HepG2 (cell line): Measurements from ENCODE around the gene SRSF8. TPM values are rescaled to one million over a fixed set of nuclear protein-coding genes. Genes with fewer than 3 reads are reported as not detected.
"Not testable (repeated sequence)": the region's sequence is repeated elsewhere in the genome, so short reads cannot be mapped to it uniquely, and the experiment has no call there.

Experiments
- ATAC-seq: fragments of 200-7000 bp; cut with Tn5 transposase; 3 replicates; pipeline ENCODE4 v1.9.1; 2020; ENCODE audit warnings: mild to moderate bottlenecking, moderate library complexity
- BruUV-seq: library from RNA; stranded (reverse); fragments of 400-500 nt; replicated peaks from 2 replicates; lab custom pipeline; 2021; lab: Mats Ljungman, UMichigan
- CTCF ChIA-PET: fragments of 300-600 bp; formaldehyde crosslinking; extraction: SDS; loops from one replicate; lab custom pipeline; 2021; ENCODE audit warnings: low total read pairs, inconsistent platforms, low intra/inter-chr PET ratio; lab: Yijun Ruan, JAX
- POLR2A ChIA-PET: fragments of 350-600 bp; sonication (Branson Sonifier 250); formaldehyde crosslinking; loops from one replicate; lab custom pipeline; 2020; ENCODE audit warnings: antibody characterized with exemption, inconsistent platforms; lab: Yijun Ruan, JAX
- DNase-seq: peaks from one replicate; pipeline ENCODE4 v3.0.0-alpha.2; 2015; ENCODE audit warnings: low spot score
- FAIRE-seq: peaks from 3 replicates; lab custom pipeline; 2011; peaks lifted over from hg19 to GRCh38; lab: Jason Lieb, UNC
- H2AFZ ChIP-seq: one replicate; pipeline ENCODE4 v1.6.1; 2011; ENCODE audit warnings: low read length, inconsistent platforms
- H3K27ac ChIP-seq: fragments of 300-600 bp; 3 replicates; pipeline ENCODE4 v1.8.0; 2011; ENCODE audit warnings: mixed run types, mild to moderate bottlenecking, mixed read lengths, low read length, inconsistent platforms; ENCODE audit not compliant: insufficient read depth; ENCODE audit errors: extremely low read length
- H3K27me3 ChIP-seq, 2 experiments: fragments of 200-600 bp in 1 of 2; 2 replicates in 1 of 2; 3 replicates in 1 of 2; pipeline versions ENCODE4 v1.6.0 to v1.8.0; 2011; ENCODE audit warnings: low read length in 2 of 2, mild to moderate bottlenecking in 2 of 2, moderate library complexity in 2 of 2, inconsistent platforms in 1 of 2; ENCODE audit not compliant: insufficient read depth in 2 of 2, control insufficient read depth in 1 of 2
- H3K36me3 ChIP-seq, 2 experiments: fragments of 200-600 bp in 1 of 2; replicated peaks in 1 of 2; 2 replicates in 1 of 2; 3 replicates in 1 of 2; pipeline versions ENCODE4 v1.5.1 to v1.8.0; 2011; ENCODE audit warnings: low read length in 2 of 2, inconsistent platforms in 1 of 2; ENCODE audit not compliant: insufficient read depth in 2 of 2, control insufficient read depth in 1 of 2
- H3K4me1 ChIP-seq: 2 replicates; pipeline ENCODE4 v1.5.1; 2012; ENCODE audit warnings: low read length, inconsistent platforms; ENCODE audit not compliant: insufficient read depth
- H3K4me2 ChIP-seq: 2 replicates; pipeline ENCODE4 v1.6.0; 2011; ENCODE audit warnings: low read depth, low read length, inconsistent platforms
- H3K4me3 ChIP-seq, 3 experiments: fragments of 200-600 bp in 1 of 3; sonication (generic), shearing (Covaris generic) in 1 of 3; replicated peaks in 1 of 3; 2 replicates each; pipeline ENCODE4 v1.5.1; 2011 to 2016; ENCODE audit warnings: low read length in 3 of 3, inconsistent platforms in 2 of 3, low read depth in 2 of 3, mild to moderate bottlenecking in 2 of 3, control low read depth in 1 of 3, mixed read lengths in 1 of 3; ENCODE audit not compliant: insufficient read depth in 1 of 3
- H3K79me2 ChIP-seq: one replicate; pipeline ENCODE4 v1.6.1; 2011; ENCODE audit warnings: low read length, inconsistent platforms; ENCODE audit not compliant: insufficient read depth
- H3K9ac ChIP-seq: 2 replicates; pipeline ENCODE4 v1.6.0; 2011; ENCODE audit warnings: mild to moderate bottlenecking, low read depth, low read length, inconsistent platforms; ENCODE audit not compliant: insufficient read depth
- H3K9me3 ChIP-seq: 2 replicates; pipeline ENCODE4 v1.5.1; 2012; ENCODE audit warnings: mild to moderate bottlenecking, low read length
- H4K20me1 ChIP-seq: 2 replicates; pipeline ENCODE4 v1.6.0; 2011; ENCODE audit warnings: inconsistent platforms, mild to moderate bottlenecking, low read length, moderate library complexity; ENCODE audit not compliant: insufficient read depth
- ZNF350 ChIP-seq: sonication (generic); formaldehyde crosslinking; IDR thresholded peaks from 2 replicates; pipeline ENCODE4 v1.4.0; 2020; ENCODE audit warnings: mild to moderate bottlenecking, low read depth, missing genetic modification reagents, borderline replicate concordance
- ZNF382 ChIP-seq: sonication (generic); formaldehyde crosslinking; IDR thresholded peaks from 2 replicates; pipeline ENCODE4 v1.5.0; 2020; ENCODE audit warnings: missing genetic modification reagents, mild to moderate bottlenecking, borderline replicate concordance
- ZNF75D ChIP-seq: sonication (generic); formaldehyde crosslinking; IDR thresholded peaks from 2 replicates; pipeline ENCODE4 v1.8.1; 2023; ENCODE audit warnings: missing genetic modification reagents, mild to moderate bottlenecking, borderline replicate concordance
- WGBS: methylation state at CpG from one replicate; pipeline ENCODE4 v1.1.6; 2017; ENCODE audit warnings: low lambda C conversion rate; 5-methylcytosine and 5-hydroxymethylcytosine counted together
- in situ Hi-C: cut with HindIII; loops from 2 replicates; pipeline ENCODE4 v1.10.0; 2017; ENCODE audit warnings: low pct_unique_long_range_greater_than_20kb; ENCODE audit not compliant: extremely low pct_ligation_motif_present
- intact Hi-C: fragments of 100-400 bp; cut with micrococcal nuclease; formaldehyde crosslinking; loops from one replicate; pipeline ENCODE4 v1.10.0; 2022; ENCODE audit not compliant: unreplicated experiment
- polyA plus RNA-seq, 8 experiments: library from polyadenylated mRNA; depleted of rRNA in 3 of 8; stranded (reverse) in 7 of 8; unstranded in 1 of 8; fragments of >200 nt; fragmentation: Illumina TruSeq in 4 of 8; extraction: Trizol in 4 of 8; gene quantifications; 2 replicates each; pipeline versions ENCODE4 v1.2.1 to v1.2.3, GENCODE V29; 2011 to 2016; ENCODE audit warnings: low read depth in 4 of 8, missing spikeins in 1 of 8, mixed read lengths in 1 of 8; ENCODE audit not compliant: insufficient read depth in 1 of 8
- total RNA-seq, 5 experiments: library from RNA; depleted of rRNA; stranded (reverse); fragments of >200 nt; fragmentation: Illumina TruSeq; extraction: Trizol; gene quantifications; 2 replicates each; pipeline ENCODE4 v1.2.3, GENCODE V29; 2016; ENCODE audit warnings: low read depth in 1 of 5
- TF ChIP-seq, protein P1 (sequence below): sonication (generic); formaldehyde crosslinking; IDR thresholded peaks from 2 replicates; pipeline ENCODE4 v1.8.0; 2022; ENCODE audit warnings: missing genetic modification reagents, mild to moderate bottlenecking, inconsistent platforms, borderline replicate concordance
- TF ChIP-seq, protein P2 (sequence below): sonication (generic); formaldehyde crosslinking; IDR thresholded peaks from 2 replicates; pipeline ENCODE4 v1.5.0; 2020; ENCODE audit warnings: missing genetic modification reagents, mild to moderate bottlenecking, borderline replicate concordance

The SRSF8 gene
- total and polyA plus RNA-seq, 2 of the 13 experiments (the other 11 are each of a cell fraction or from before 2014, with no cell fraction given), result 21.8 to 25.8 TPM

DNA sequence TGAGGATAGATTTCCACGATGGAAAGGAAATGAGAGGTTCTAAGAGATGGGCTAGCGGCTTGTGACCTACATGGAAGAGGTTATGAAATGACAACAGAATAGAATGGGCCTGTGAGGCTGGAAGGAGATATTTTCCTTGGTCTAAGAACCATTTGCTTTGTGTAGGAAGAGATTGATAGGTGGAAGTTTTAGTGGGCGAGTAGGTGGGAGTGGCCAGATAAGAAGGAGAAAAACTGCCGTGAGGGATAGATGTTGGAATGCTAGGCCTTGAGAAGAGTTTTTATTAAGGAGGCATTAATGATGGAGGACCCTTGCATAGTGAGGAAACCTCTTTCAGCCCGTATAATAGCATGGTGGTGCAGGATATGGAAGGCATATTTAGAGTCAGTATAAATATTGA is 45.3 kb upstream of the SRSF8 start:
- FAIRE-seq, H3K27me3 ChIP-seq, H2AFZ ChIP-seq, BruUV-seq, H3K9me3 ChIP-seq, H3K4me2 ChIP-seq, in situ Hi-C loops, ATAC-seq, H3K9ac ChIP-seq, H3K4me1 ChIP-seq, intact Hi-C loops, H3K36me3 ChIP-seq, CTCF ChIA-PET, DNase-seq, POLR2A ChIA-PET, H4K20me1 ChIP-seq, H3K4me3 ChIP-seq, H3K79me2 ChIP-seq, H3K27ac ChIP-seq: not testable (repeated sequence)
- 10% methylated on average over 5 of the region's 5 CpGs for WGBS

DNA sequence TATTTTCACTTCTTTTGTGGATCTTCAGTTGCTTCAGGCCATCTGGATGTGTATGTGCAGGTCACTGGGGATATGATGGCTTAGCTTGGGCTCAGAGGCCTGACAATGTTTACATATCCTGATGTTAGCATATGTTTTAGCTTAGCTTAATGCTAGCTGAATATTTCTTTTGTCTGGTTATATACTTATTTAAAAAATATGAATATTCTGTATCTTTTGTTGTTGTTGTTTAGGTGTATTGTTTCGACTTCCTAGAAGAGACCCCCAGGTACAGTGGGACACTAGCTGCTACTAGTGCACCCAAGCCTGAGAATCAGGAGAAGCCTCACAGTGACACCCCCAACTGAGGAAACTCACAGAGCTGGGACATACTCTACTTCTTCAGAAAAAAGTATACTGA is 41.8 kb upstream of the SRSF8 start, which contains the start of gene KDM4E:
Gene KDM4E (plus strand): TSS at position 301 of the 400 bp plus-strand sequence. CDS start 300 bp downstream, outside the sequence.
- no peak for TF ChIP-seq ZNF382 (CRISPR knock-in tag)
- TF ChIP-seq, protein P1, sequence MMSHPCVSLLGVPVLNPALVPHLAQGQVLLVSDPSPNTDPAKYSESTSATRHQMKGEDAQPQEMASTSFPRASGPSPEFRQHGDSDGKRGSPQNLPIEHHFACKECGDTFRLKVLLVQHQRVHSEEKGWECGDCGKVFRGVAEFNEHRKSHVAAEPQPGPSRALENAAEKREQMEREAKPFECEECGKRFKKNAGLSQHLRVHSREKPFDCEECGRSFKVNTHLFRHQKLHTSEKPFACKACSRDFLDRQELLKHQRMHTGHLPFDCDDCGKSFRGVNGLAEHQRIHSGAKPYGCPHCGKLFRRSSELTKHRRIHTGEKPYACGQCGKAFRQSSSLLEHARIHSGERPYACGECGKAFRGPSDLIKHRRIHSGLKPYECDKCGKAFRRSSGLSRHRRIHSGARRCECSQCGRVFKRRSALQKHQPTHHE (CRISPR knock-in tag), result no peak
- TF ChIP-seq ZNF75D (CRISPR knock-in tag), result no peak
- TF ChIP-seq, protein P2, sequence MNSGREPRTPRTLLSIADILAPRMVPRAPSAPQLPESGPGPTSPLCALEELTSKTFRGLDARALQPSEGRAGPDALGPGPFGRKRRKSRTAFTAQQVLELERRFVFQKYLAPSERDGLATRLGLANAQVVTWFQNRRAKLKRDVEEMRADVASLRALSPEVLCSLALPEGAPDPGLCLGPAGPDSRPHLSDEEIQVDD (CRISPR knock-in tag), result no peak
- no peak for TF ChIP-seq ZNF350 (CRISPR knock-in tag)
- TF ChIP-seq, all 625 proteins: peak for 0
- intact Hi-C loops, result no loop called here
- 0% methylated on average over 1 of the region's 1 CpG for WGBS
- no peak within 1 kb of the TSS for H3K4me3 ChIP-seq
- H3K9me3 ChIP-seq, result no peaks in the 10 kb centered on the region
- FAIRE-seq (no peak), DNase-seq (no peak), ATAC-seq (no peak)
- H3K79me2 ChIP-seq, result no peaks in the 10 kb centered on the region
- no peak within 1 kb of the TSS for H2AFZ ChIP-seq
- no peaks in the 10 kb centered on the region for H3K36me3 ChIP-seq
- H3K4me2 ChIP-seq, result no peak within 1 kb of the TSS
- no peak within 1 kb of the TSS for H3K9ac ChIP-seq
- no peaks in the 10 kb centered on the region for H4K20me1 ChIP-seq
- H3K27me3 ChIP-seq, result peaks cover 0 to 2% of the 10 kb centered on the region in 2 experiments; a peak in 1 of 5 replicates
- H3K27ac ChIP-seq, result no peak within 1 kb of the TSS
- H3K4me1 ChIP-seq, result no peaks in the 10 kb centered on the region
- in situ Hi-C loops, result no loop called here
- BruUV-seq, result no TSS peak
- ChIA-PET CTCF (no interaction called here), POLR2A (no interaction called here)

DNA sequence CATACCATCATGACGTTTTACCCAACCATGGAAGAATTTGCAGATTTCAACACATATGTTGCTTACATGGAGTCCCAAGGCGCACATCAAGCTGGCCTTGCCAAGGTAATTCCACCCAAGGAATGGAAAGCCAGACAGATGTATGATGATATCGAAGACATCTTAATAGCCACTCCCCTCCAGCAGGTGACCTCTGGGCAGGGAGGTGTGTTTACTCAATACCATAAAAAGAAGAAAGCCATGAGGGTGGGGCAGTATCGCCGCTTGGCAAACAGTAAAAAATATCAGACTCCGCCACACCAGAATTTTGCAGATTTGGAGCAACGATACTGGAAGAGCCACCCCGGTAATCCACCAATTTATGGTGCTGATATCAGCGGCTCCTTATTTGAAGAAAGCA is 41.1 kb upstream of the SRSF8 start:
- H3K4me1 ChIP-seq, H3K36me3 ChIP-seq, H3K9ac ChIP-seq, POLR2A ChIA-PET, H3K9me3 ChIP-seq, H3K79me2 ChIP-seq, H3K4me2 ChIP-seq, intact Hi-C loops, H2AFZ ChIP-seq, FAIRE-seq, H3K27me3 ChIP-seq, H3K27ac ChIP-seq, BruUV-seq, H3K4me3 ChIP-seq, ATAC-seq, H4K20me1 ChIP-seq, CTCF ChIA-PET, in situ Hi-C loops, DNase-seq: not testable (repeated sequence)
- 46% methylated on average over 6 of the region's 9 CpGs for WGBS
